ENCODE data around the gene MCEE. TPM values are rescaled to one million over a fixed set of nuclear protein-coding genes. Genes with fewer than 3 reads are reported as not detected.

The MCEE gene
- polyA plus RNA-seq, 2 of the 4 experiments (the other 2 are of a cell fraction), result 10.3 to 17.7 TPM

GRCh38 chr2:71120195-71120594, 9.8 kb downstream of the MCEE start:
- ChIA-PET CTCF (interaction anchor here (0.6 to 2.9 kb wide), 4 partner anchors 11 to 598 kb away, joined by 3 to 16 read pairs (median 4); no protein-coding TSS in a partner anchor), POLR2A (no interaction called here)
- ATAC-seq (no peak), DNase-seq (ENCODE audit: low read depth in 1 of 2, low spot score in 1 of 2) (no peak), FAIRE-seq (no peak)
- H3K4me1 ChIP-seq, result no peaks in the 10 kb centered on the region
- TF ChIP-seq TFCP2L1 (CRISPR knock-in tag; IDR thresholded peaks at IDR 0.05), result no peak
- TF ChIP-seq NPAS2 (CRISPR knock-in tag; IDR thresholded peaks at IDR 0.05; ENCODE audit: borderline replicate concordance), result no peak
- TF ChIP-seq MAFK (IDR thresholded peaks at IDR 0.05; ENCODE audit: partially characterized antibody), result no peak
- TF ChIP-seq SMC3 (IDR thresholded peaks at IDR 0.05), result no peak
- no peak for TF ChIP-seq POLR2A (IDR thresholded peaks at IDR 0.05; ENCODE audit: low read length)
- no peak for TF ChIP-seq PBX3 (IDR thresholded peaks at IDR 0.05)
- TF ChIP-seq PHF8 (IDR thresholded peaks at IDR 0.05; ENCODE audit: borderline replicate concordance, low read depth), result no peak
- TF ChIP-seq EHMT2 (IDR thresholded peaks at IDR 0.05; ENCODE audit: low read depth), result no peak
- TF ChIP-seq HDAC2 (IDR thresholded peaks at IDR 0.05), result no peak
- TF ChIP-seq JUNB (IDR thresholded peaks at IDR 0.05), result no peak
- no peak for TF ChIP-seq HOXB5 (CRISPR knock-in tag; IDR thresholded peaks at IDR 0.05)
- no peak for TF ChIP-seq GATA3 (IDR thresholded peaks at IDR 0.05; ENCODE audit: borderline replicate concordance)
- no peak for TF ChIP-seq CHD4 (IDR thresholded peaks at IDR 0.05; ENCODE audit: borderline replicate concordance)
- no peak for TF ChIP-seq RNF2 (IDR thresholded peaks at IDR 0.05; ENCODE audit: borderline replicate concordance, low read depth)
- TF ChIP-seq JUN (IDR thresholded peaks at IDR 0.05), result no peak
- TF ChIP-seq TP53 (CRISPR knock-in tag; IDR thresholded peaks at IDR 0.05), result no peak
- TF ChIP-seq BHLHE40 (IDR thresholded peaks at IDR 0.05; ENCODE audit: low read depth, low read length), result no peak
- no peak for TF ChIP-seq RCOR1 (IDR thresholded peaks at IDR 0.05; ENCODE audit: low read depth, low read length)
- WGBS (ENCODE audit: missing lambda C conversion rate), result 80% methylated on average over 6 of the region's 6 CpGs
- H3K4me3 ChIP-seq, result no peak overlapping the region
- H3K27ac ChIP-seq, result no peak overlapping the region
- no peak overlapping the region for H3K4me2 ChIP-seq
- H3K9me3 ChIP-seq, result no peaks in the 10 kb centered on the region

DNA sequence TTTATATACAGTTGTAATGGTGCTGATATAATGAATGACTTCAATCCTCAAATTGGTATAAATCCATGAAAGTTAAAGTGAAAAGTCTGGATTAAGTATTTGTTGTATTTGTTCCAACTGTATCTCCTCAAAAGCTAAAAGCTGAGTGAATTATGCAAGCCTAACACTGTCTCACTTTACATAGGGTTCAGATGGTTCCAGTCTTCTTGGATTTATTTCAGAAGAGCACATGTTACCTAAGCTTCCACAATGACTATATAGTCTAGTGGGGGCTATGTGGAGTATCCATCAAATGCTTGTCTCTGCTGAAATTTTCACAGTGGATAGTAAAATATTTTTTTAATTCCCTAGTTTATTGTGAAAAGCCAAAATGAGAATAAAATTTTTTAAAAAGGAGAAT, 13.0 kb downstream of the MCEE start:
- CTCF ChIA-PET, result interaction anchor here (1.0 to 3.5 kb wide), 2 partner anchors 10 to 16 kb away, joined by 3 to 19 read pairs; no protein-coding TSS in a partner anchor
- ATAC-seq (no peak), FAIRE-seq (no peak)

More for the DNA sequence above, 13.0 kb downstream of the MCEE start:
- no peak overlapping the region for H3K4me2 ChIP-seq
- no peak overlapping the region for H3K27ac ChIP-seq
- H3K4me3 ChIP-seq, result no peak overlapping the region
- DNase-seq (ENCODE audit: low read depth in 1 of 2, low spot score in 1 of 2), result no peak
- POLR2A ChIA-PET, result no interaction called here
- no peak for TF ChIP-seq KDM1A (IDR thresholded peaks at IDR 0.05; ENCODE audit: low read depth)
- no peak for TF ChIP-seq PBX3 (IDR thresholded peaks at IDR 0.05)
- TF ChIP-seq FOSB (CRISPR knock-in tag; IDR thresholded peaks at IDR 0.05), result no peak
- TF ChIP-seq, protein P1, sequence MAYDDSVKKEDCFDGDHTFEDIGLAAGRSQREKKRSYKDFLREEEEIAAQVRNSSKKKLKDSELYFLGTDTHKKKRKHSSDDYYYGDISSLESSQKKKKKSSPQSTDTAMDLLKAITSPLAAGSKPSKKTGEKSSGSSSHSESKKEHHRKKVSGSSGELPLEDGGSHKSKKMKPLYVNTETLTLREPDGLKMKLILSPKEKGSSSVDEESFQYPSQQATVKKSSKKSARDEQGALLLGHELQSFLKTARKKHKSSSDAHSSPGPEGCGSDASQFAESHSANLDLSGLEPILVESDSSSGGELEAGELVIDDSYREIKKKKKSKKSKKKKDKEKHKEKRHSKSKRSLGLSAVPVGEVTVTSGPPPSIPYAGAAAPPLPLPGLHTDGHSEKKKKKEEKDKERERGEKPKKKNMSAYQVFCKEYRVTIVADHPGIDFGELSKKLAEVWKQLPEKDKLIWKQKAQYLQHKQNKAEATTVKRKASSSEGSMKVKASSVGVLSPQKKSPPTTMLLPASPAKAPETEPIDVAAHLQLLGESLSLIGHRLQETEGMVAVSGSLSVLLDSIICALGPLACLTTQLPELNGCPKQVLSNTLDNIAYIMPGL (CRISPR knock-in tag; IDR thresholded peaks at IDR 0.05; ENCODE audit: borderline replicate concordance), result no peak
- H3K4me1 ChIP-seq, result no peaks in the 10 kb centered on the region
- H3K9me3 ChIP-seq, result no peaks in the 10 kb centered on the region
